DMS 273 (cell line): Measurements from ENCODE around the gene ANKRD44.

Experiments
- DNase-seq: peaks from one replicate; lab custom pipeline; 2025; ENCODE audit not compliant: unreplicated experiment; lab: John Stamatoyannopoulos, UW

Gene ANKRD44

GRCh38 chr2:197124639-197125390 is 185.8 kb downstream of the ANKRD44 start:
- no peak for DNase-seq

DNA sequence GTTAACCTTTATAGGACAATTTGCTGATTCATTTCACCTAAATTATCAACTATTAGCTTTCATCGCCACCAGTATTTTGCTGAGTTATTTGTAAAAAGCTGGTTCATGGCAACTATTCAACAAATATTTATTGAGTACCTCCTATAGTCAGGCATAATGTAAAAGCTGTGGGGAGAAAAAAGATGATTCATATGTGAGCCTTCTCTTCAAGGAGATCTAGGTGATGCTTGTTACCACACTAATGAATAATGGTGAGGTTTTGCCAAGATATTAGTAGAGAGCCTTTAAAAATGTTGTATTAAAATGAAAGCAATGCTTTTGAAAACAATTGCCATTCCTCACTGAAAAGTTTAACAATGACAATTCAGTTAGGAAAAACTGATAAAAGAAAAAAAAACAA is 187.8 kb downstream of the ANKRD44 start:
- DNase-seq, result no peak

DNA sequence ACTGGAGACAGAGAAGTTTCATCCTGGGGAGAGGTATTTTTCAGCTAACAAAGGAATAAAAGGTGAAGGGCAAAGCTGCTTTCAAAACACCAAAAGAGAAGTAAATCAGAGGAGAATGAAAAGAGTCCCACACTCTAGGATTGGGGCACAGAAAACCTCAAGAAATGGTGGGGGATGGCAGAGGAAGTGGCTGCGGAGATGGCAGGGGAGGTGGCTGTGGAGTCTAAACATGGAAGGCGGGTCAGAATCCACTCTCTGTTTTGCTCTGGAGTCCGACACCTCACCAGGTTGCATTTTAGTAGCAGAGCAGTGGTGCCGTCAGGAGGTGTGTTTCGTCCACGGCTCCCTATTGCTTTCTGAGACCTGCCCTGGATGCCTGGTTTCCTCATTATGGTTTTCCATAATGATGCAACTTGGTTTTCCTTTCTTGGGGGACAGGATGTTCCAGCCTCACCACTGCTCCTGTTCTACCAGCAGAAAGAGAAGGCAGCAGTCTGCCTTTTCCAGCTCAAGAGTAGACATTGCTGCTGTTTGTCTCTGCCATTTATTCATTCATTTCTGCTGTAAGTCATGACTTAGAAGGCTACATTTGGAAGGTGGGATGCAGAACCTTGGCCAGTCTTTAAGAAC is 188.7 kb downstream of the ANKRD44 start:
- no peak for DNase-seq

GRCh38 chr2:197121255-197121654 is 189.3 kb downstream of the ANKRD44 start:
- DNase-seq, result no peak

GRCh38 chr2:197116306-197116879 is 194.2 kb downstream of the ANKRD44 start:
- no peak for DNase-seq

- DNase-seq, result no peak
Measured at GRCh38 chr2:197115325-197115724, 195.3 kb downstream of the ANKRD44 start.

GRCh38 chr2:197113275-197113711 is 197.3 kb downstream of the ANKRD44 start:
- DNase-seq, result peak; percentile 51

- no peak for DNase-seq
Measured at GRCh38 chr2:197109326-197109725, 201.3 kb downstream of the ANKRD44 start.

GRCh38 chr2:197108758-197109157 is 201.8 kb downstream of the ANKRD44 start:
- peak; percentile 8 for DNase-seq

DNA sequence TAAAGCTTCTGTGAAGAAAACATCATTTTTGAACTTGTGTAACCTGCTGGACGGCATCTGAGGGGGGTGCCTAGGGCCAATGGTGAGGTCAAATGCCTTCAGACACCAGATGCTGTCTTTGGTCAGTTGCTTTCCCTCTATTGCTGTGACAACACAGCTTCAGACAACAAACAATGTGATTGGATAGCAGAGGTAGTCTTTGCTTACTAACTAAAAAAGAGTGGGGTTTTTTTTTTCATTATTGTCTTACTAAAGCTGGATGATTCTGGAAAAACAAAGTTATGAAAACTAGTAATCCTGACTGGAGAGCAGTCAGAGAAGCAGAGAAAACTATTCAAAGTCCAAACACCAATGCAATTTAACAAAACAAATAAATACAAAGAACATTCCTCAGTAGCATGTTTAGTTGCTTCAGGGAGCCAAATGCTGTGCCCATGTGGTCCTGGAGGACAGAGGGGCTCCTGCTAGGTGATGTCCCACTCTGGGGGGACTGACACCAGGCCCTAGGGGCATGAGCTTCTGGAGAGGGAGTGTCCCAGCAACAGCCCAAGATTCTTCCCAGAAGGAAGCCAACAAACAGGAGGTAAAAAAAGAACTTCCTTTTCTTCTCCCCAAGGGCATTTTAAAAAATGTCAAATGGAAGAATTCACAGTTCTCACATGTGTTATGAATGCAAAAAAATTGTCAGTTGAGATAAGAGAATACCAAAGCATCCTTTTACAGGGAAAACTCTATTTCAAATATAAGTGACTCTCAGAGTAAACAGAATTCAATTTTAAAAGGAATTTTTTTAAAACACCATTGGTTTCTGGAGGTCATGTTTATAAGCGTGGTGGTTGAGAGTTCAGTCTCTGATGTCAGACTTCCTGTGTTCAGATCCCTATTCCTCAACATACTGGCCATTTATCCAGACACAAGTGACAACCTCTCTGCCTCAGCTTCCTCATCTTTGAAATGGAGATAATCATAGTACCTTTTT is 203.0 kb downstream of the ANKRD44 start:
- DNase-seq, result no peak

GRCh38 chr2:197103363-197103762 is 207.2 kb downstream of the ANKRD44 start:
- DNase-seq, result no peak

DNA sequence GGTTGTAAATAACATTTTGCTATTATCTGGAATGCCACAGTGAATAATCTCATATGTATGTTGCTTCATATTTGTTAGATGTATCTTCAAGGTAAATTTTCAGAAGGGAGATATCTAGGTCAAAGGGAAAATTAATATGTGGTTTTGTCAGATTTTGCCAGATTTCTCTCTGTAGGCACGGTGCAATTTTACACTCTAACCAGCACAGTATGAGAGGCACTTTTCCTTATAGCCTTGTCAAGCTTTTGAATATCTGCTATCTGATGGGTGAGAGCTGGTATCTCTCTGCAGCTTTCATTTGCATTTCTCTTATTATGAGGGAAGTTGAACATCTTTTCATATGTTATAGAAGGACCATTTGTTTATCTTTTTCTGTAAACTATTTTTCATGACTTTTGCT is 208.3 kb downstream of the ANKRD44 start:
- no peak for DNase-seq

DNA sequence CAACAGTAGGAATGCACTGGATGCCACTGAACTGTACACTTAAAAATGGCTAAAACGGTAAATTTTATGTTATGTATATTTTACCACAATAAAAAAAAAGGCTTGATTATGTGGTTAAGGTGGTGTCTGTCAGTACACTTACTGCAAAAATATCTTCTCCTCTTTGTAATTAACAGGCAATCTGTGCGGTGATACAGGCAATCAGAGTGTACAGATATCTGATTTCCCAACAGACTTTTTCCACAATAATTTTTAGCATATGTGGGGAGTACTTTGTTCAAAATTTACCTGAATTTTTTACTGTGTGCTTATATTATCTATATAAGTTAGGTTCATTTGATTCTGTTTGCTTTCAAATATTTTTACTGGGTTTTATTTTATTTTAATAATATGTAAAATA is 209.1 kb downstream of the ANKRD44 start:
- DNase-seq, result no peak

DNA sequence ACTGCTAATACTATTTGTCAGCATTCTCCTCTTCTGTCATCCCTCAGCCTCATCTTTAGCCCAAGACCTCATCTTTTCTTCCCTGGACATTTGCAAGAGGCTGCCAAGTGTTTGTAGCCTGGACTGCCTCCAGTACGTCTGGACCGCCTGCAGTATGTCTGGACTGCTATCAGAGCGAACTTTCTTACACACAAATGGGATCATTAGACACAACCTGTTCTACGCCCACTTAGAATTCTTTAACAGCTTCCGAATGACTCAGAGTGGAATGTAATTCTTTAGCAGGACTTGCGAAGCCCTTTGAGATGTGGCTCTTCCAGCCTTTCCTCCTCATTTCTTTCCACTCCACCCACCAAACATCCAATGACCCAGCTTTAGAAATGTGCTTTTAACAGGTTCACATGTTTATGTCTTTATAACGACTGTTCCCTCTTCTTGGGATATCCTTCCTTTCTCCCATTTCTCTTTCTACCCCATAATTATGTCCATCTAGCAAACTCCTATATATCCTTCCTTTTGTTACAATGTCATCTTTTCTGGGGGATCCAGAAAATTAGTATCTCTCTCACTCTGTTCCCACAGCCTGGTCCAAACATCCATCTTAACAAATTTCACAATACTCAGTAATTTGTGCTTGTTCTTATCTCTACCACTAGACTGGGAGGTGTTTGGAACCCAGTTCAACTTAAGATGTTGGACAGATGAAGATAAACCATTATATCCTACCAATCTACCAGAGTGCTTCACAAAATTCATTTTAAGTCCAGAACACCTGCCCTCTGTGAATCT is 212.8 kb downstream of the ANKRD44 start:
- peak; percentile 7 for DNase-seq

DNA sequence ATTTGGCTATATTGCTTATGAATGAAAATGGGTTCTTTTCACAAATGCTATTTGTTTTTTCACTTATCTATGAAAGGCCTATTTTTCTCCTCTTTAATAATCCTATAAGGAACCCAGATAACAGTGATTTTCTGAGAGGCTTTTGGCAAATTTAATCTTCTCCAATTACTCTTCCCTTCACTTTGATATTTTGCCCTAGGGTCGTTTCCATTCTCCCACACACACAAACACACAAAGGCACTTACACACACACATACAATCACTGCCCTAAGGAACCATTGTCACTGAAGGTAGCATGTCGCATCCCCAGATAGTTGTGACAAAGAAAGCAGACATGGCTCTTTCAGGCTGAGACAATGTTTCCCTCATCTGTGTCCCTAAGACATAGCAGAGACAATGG is 213.9 kb downstream of the ANKRD44 start:
- no peak for DNase-seq

GRCh38 chr2:197092431-197092830 is 218.1 kb downstream of the ANKRD44 start:
- DNase-seq, result peak; percentile 64

DNA sequence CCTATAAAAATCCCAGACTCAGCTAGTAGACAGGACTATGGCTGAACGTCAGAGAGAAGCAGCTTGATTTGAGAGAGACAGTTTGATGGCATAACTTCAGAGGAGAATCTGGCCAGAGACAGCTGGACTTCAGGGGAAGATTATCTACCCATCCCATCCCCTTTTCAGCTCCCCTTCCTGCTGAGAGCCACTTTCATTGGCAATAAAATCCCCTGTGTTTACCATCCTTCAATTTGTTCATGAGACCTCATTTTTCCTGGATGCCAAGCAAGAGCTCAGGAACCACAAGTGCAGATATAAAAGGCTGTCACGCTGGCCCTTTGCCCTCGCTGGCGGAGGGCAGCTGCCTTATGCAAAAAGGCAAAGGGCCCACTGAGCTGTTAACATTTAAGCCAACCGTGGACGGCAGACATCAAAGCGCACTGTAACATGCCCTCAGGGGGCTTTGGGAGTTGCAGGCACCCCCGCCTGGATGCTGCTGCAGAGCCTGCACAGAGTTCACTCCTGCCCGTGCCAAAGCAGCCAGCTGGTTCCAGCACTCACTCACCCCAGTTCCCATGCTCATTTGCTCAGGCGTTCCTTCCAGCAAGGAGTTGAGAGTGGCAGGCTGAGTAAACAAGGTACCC is 219.7 kb downstream of the ANKRD44 start:
- DNase-seq, result peak; percentile 68

DNA sequence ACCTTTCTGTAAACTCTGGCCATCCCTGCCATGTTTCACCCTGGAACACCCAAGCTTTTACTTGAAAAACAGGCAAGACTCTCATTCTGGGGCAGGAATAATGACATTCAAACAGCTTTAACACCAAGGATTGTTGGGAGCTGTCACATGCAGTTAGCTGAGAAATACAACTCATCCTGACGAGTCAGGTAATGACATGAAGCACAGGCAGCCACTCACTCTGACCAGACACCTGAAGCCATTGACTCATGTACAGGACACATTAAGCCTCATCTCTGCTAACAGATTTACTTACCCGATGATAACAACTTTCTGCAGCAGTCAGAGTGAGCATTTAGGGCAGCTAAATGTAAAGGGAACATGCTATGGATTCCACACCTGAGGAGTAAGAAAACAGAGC is 220.9 kb downstream of the ANKRD44 start:
- no peak for DNase-seq

GRCh38 chr2:197088694-197089093 is 221.9 kb downstream of the ANKRD44 start:
- peak; percentile 20 for DNase-seq

DNA sequence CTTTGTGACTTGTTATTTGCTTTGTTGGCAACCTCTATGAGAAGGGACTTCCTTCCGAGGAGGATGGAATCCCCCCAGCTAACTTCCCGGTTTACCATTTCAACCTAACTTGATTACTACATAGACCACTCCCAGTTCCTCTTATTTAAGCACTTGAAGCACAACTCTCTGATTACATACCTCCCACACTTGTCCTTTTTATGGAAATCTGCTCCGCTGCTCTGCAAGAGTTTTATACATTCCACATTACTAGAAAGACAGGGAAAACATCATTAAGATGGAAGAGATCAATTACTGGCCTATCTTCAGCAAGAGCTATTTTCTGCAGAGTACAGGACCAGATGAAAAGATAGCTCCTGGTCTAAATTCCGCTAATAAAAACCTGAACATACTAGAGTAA is 224.1 kb downstream of the ANKRD44 start:
- DNase-seq, result no peak
